Umbilical cord (tissue), 2 donors: ENCODE data around the gene PLEKHD1. TPM values are rescaled to one million over a fixed set of nuclear protein-coding genes. Genes with fewer than 3 reads are reported as not detected.
"Not testable (repeated sequence)": the region's sequence is repeated elsewhere in the genome, so short reads cannot be mapped to it uniquely, and the experiment has no call there.

Source experiments
- DNase-seq: peaks from one replicate; pipeline ENCODE4 v3.0.0-alpha.2; 2015; ENCODE audit warnings: low spot score
- total RNA-seq: library from RNA; depleted of rRNA; stranded (reverse); fragments of >200 nt; gene quantifications from one replicate; pipeline ENCODE4 v1.2.3, GENCODE V29; 2014; ENCODE audit warnings: low replicate concordance; ENCODE audit not compliant: insufficient read depth

PLEKHD1 gene
- total RNA-seq, 1 donor from 2014 or later: 3.1 TPM

GRCh38 chr14:69481815-69482568 is 2.5 kb upstream of the PLEKHD1 start:
- DNase-seq: no peak

GRCh38 chr14:69483765-69484443 is 624 bp upstream of the PLEKHD1 start:
- no peak for DNase-seq

DNA sequence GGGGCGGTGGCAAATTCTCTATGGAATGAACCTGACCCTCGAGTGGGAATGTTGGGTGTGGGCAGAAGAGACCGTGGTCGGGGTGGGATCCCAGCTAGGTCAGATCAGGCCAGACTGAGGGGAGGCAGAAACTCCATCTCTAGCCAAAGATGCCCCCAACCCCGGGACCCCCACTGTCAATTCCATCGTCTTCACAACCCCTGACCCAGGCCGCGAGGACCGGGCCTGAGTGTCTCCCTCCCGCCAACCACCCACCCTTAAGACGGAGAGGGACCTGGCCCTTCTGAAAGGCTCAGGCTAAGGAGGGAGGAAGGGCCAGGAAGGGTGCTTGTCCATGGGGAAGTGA is 760 bp downstream of the PLEKHD1 start:
- no peak for DNase-seq

- no peak for DNase-seq
Measured at GRCh38 chr14:69485701-69486100, 1.2 kb downstream of the PLEKHD1 start.

DNA sequence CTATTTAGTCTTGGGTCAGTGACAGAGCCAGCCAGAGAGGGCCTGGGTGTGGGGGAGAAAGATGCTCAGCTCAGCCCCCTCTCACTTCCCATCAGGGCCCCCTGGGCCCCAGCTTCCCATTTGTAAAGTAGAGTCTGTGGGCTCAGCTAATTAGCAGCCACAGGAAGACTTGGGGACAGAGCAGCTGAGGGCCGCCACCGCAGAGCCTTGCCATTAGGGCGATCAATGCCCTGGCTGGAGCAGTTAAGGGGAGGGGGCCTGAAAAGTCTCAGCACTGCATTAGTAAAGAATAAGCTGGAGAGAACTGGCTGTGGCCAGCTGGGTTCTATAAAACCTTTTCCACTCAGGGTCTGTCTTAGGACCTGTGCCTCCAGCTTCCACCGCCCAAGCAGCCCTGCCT is 2.7 kb downstream of the PLEKHD1 start:
- DNase-seq: no peak

- no peak for DNase-seq
Measured at GRCh38 chr14:69487771-69488170, 3.2 kb downstream of the PLEKHD1 start.

GRCh38 chr14:69489495-69489894 is 5.0 kb downstream of the PLEKHD1 start:
- no peak for DNase-seq

DNA sequence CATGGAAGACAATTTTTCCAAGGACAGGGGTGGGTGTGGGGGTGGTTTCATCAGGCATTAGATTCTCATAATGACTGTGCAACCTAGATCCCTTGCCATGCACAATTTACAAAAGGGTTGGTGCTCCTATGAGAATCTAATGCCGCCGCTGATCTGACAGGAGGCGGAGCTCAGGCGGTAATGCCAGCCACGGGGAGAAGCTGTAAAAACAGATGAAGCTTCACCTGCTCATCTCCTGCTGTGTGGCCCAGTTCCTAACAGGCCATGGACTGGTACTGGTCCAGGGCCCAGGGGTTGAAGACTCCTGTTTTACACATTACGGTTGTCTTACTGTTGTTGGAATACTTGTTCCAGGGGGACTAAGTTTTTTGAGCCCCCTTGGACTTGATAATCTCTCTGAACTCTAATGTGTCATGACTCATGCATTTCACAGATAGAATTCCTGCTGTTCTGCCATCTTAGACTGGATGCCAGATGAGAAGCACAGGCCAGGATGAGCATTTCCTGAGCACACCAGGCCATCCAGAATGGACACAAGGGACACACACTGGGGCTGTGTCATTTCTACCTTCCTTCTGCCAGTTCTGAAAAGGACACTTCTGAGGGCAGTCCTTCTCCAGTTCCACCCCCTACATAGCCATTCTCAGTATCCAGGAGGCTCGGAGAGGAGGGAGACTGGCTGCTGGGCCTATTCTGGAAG is 5.8 kb downstream of the PLEKHD1 start:
- DNase-seq: no peak

DNA sequence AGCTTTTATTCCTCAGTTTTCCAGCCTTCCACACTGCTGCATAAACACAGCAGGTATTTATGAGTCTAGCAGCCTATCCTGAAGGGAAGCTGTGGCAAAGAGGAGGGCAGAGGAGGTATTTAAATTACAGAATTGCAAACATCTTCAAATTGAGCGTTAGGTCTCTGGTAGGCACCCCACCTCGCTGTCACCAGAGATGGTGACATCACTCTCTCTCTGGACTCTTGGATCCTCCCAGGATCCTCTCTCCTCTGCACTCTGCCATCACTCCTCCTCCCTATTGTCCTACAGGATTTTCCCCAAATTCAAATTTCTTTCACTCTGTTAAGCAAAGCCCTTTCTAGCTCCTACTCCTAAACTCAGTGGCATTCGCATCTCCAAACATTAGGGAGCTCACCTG is 6.7 kb downstream of the PLEKHD1 start:
- no peak for DNase-seq

DNA sequence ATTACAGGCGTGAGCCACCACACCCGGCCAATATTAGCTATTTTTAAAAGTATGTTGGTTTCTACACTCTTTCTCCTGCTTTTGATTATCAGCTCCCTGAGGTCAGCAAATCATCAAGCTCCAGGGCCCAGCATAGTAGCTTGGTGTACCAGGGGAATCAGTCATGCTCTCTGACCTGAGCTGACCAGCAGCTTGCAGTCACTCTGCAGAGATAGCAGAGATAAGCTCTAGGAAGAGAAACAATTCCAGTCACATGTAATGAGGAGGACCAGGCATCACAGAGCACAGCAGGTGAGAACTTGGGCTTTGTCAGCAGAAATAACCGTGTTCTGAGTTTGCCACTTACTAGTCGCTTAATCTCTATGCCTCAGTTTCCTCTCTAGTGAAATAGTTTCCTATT is 8.5 kb downstream of the PLEKHD1 start:
- no peak for DNase-seq

- DNase-seq: no peak
Measured at GRCh38 chr14:69493791-69494190, 9.3 kb downstream of the PLEKHD1 start.

DNA sequence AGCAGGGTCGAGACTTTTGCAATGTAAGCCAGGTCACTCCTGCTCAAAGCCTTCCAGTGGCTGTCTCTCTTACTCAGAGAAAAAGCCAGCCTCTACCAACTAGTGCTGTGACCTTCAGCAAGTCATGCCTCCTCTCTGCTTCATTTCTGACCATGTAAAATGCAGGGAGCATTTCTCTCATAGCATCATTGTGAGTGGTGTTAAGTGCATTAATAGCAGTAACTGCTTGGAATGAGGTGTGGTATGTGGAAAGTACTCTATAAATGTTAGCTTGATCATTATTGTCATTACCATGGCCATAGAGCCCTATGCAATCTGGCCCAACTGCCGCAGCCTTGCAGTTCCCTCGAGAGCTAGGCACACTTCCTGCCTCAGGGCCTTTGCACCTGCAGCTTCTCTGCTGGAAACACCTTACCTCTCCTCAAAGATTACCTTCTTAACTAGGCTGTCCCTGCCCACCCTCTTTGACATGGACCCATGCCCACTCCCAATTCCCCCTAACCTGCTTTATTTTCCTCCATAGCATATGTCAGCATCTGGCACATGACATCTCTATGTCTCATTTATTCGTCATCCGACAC is 10.9 kb downstream of the PLEKHD1 start:
- no peak for DNase-seq

GRCh38 chr14:69497866-69498265 is 13.3 kb downstream of the PLEKHD1 start:
- not testable (repeated sequence) for DNase-seq

DNA sequence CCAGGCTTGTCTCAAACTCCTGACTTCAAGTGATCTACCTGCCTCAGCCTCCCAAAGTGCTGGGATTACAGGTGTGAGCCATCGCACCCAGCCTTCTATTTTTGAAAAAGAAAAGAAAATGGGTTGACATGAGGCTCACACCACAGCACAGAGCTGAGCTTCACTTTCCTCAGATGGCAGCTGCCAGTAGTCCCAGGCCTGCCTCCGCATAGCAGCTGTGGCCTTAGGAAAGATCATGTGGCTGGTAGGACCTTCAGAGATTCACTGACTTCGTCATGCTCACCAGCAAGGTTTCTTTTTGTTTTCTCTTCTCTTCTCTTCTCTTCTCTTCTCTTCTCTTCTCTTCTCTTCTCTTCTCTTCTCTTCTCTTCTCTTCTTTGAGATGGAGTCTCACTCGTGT is 13.8 kb downstream of the PLEKHD1 start:
- not testable (repeated sequence) for DNase-seq

DNA sequence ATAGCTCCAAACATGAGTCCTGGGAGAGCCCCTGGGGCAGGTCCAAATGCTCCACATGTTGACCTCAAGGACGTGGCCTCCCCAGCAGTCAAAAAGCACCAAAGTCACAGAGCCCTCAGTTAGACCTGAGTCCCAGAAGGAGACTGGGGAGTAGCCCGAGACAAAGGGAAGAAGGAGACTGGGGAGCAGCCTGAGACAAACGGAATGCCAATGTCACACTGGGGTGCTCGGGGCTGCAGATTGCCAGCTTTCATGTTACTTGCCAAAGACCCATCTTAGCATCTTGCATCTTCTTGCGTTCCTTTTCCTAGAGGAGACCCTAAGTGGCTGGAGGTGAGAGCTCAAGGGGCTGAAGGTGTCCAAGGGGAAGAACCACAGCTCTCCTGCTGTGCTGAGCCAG is 14.9 kb downstream of the PLEKHD1 start:
- DNase-seq: no peak

DNA sequence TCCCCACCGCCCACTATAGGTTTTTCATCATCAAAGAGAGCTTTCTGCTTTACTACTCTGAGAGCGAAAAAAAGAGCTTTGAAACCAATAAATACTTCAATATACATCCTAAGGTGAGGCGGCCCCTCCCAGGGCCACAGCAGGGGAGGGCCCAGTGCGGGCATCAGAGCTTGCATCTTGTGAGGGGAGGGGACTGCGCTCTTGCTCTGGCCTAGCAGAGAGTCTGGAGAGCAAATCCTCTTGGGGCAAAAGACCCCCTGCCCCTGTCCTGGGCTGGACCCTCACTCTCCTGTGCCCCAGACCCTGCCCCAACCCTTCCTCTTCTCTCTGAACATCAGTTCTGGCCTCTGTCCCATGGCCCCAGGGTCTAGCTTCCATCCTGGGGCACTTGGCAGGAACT is 15.6 kb downstream of the PLEKHD1 start:
- DNase-seq: no peak

DNA sequence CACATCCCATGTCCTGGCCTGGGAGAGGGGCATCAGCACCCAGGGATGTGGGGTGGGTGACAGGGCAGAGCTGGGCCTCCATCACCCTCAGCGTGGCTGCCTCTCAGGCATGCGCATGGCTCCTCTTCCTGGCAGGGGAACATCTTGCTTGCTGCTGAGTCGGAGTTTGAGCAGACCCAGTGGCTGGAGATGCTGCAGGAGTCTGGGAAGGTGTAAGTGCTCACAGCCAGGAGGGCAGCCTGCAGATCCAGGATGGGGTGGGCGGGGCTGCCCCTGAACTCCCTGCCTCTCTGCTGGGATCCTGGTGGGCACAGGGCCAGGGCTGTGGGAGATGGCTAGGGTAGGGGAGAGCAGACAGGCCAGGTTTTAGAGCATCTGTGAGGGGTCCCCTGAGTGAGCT is 16.2 kb downstream of the PLEKHD1 start:
- DNase-seq: peak; percentile 6

- peak; percentile 90 for DNase-seq
Measured at GRCh38 chr14:69501423-69501838, 16.9 kb downstream of the PLEKHD1 start.

DNA sequence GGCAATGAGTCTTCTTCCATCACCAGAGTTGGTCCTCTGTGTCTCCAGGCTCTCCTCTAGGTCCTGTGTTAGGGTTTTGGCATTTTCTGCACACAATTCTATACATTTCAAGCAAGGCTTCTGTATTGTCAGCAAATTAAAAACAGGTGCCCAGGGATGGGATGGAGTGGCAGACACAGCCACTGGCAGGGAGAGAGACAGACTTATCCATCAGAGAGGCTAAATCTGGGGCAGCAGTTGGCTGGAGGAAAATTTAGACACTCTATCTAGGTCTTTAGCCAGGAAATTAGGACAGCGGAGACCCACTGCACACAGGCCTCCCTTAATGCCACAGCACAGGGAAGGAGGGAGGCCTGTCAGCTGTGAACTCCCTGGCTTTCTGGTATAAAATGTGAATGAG is 20.2 kb downstream of the PLEKHD1 start:
- DNase-seq: no peak

DNA sequence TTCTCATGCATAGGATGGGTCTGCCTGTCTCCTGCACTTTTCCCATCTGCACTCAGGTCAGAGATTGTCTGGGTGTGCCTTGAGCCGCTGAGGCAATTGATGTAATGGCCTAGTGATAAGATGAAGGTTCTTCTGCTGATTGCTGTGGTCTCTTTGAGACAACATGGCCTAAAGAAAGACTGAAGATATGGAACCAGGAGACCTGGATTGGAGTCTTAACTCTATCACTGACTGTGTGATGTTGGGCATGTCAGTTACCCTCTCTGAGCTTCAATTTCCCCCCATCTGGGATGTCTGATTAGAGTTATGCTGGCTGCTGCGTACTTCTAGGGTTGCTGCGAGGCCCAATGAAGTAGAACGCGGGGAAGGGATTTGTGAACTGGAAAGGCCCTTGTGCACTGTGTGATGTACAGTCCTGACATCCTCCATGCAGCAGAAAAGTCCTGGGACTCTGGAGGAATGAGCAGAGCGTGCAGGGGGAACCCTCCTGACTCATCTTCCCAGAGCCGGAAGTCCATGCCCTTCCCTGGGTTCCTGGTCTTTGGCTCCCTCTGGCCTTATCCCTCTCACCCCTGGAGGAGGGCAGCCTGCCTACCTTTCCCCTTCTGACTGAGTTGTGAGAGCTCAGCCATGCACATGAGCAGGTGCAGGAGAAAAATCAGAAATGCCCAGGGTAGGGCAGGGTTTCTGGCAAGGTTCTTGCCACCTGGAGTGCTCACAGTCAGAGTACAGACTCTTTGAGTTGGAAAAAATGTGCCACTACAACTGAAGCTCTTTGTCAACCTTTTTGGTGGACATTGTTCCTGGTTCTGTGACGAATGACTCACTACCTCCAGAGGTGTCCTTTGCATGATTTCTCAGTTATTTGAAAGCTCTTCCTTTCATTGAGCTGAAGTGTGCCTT is 21.1 kb downstream of the PLEKHD1 start:
- DNase-seq: no peak

DNA sequence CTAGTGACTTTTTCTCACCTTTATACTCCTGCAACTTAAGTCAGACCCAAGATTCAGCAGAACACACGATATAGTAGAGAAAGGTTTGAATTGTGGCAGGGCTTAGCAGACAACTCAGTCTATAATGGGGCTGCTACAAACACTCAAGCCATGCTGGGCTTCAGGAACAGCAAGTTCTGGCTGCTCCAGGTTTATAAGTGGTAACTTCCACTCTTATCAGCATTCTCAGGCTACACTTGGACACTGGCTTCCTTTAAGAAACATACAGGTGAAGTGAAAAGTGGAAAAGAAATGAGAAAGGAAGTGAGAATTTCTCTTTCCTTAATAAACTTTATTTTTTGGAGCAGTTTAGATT is 21.7 kb downstream of the PLEKHD1 start:
- no peak for DNase-seq
